Measurements from ENCODE around the gene TMEFF1.
A peak's percentile ranks its signal among the peaks of the same experiment; 100 is the strongest.
"Not testable (repeated sequence)": the region's sequence is repeated elsewhere in the genome, so short reads cannot be mapped to it uniquely, and the experiment has no call there.

Gene TMEFF1

GRCh38 chr9:100505564-100506159 lies 32.7 kb downstream of the TMEFF1 start:
- ATAC-seq, result peak; percentile 69
- TF ChIP-seq TOX (CRISPR knock-in tag; IDR thresholded peaks at IDR 0.05; ENCODE audit: borderline replicate concordance) (no peak), ZFP3 (CRISPR knock-in tag; IDR thresholded peaks at IDR 0.05) (no peak), OSR1 (CRISPR knock-in tag; IDR thresholded peaks at IDR 0.05) (no peak), ZC3H10 (CRISPR knock-in tag; IDR thresholded peaks at IDR 0.05) (no peak), ISL1 (CRISPR knock-in tag; IDR thresholded peaks at IDR 0.05) (0 out of 2 replicates have a peak, but pooled peaks have one; percentile 13)
- TF ChIP-seq, protein P1, sequence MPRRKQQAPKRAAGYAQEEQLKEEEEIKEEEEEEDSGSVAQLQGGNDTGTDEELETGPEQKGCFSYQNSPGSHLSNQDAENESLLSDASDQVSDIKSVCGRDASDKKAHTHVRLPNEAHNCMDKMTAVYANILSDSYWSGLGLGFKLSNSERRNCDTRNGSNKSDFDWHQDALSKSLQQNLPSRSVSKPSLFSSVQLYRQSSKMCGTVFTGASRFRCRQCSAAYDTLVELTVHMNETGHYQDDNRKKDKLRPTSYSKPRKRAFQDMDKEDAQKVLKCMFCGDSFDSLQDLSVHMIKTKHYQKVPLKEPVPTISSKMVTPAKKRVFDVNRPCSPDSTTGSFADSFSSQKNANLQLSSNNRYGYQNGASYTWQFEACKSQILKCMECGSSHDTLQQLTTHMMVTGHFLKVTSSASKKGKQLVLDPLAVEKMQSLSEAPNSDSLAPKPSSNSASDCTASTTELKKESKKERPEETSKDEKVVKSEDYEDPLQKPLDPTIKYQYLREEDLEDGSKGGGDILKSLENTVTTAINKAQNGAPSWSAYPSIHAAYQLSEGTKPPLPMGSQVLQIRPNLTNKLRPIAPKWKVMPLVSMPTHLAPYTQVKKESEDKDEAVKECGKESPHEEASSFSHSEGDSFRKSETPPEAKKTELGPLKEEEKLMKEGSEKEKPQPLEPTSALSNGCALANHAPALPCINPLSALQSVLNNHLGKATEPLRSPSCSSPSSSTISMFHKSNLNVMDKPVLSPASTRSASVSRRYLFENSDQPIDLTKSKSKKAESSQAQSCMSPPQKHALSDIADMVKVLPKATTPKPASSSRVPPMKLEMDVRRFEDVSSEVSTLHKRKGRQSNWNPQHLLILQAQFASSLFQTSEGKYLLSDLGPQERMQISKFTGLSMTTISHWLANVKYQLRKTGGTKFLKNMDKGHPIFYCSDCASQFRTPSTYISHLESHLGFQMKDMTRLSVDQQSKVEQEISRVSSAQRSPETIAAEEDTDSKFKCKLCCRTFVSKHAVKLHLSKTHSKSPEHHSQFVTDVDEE (CRISPR knock-in tag; IDR thresholded peaks at IDR 0.05), result no peak

- not testable (repeated sequence) for ATAC-seq
Measured at GRCh38 chr9:100507350-100507749, 34.4 kb downstream of the TMEFF1 start.

DNA sequence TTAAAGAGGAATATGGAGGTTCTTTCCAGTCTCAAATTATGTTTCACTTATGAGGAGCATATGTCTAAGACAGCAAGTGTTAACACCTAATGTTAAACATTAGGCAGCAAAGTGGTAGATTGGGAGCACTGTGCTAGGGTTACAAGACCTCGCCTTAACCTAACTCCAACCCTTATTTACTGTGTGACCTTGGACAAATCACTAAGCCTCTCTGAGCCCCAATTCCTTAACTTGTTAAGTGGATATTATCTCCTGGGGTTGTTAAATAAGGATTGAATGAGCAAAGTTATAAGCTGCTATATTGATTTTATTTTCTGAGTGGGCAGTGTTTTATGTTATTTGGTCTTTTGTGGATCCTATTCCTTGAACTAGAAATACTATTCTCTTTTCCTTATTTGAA lies 38.3 kb downstream of the TMEFF1 start:
- TF ChIP-seq POU6F1 (CRISPR knock-in tag; IDR thresholded peaks at IDR 0.05; ENCODE audit: borderline replicate concordance, low read depth), result no peak
- no peak for TF ChIP-seq PPARA (CRISPR knock-in tag; IDR thresholded peaks at IDR 0.05; ENCODE audit: borderline replicate concordance)
- TF ChIP-seq ZFP30 (CRISPR knock-in tag; IDR thresholded peaks at IDR 0.05), result no peak
- no peak for TF ChIP-seq ESRRG (CRISPR knock-in tag; IDR thresholded peaks at IDR 0.05)
- no peak for TF ChIP-seq ZFP3 (CRISPR knock-in tag; IDR thresholded peaks at IDR 0.05)
- no peak for TF ChIP-seq ZNF8 (CRISPR knock-in tag; IDR thresholded peaks at IDR 0.05)
- no peak for TF ChIP-seq ZC3H10 (CRISPR knock-in tag; IDR thresholded peaks at IDR 0.05)
- TF ChIP-seq TCF4 (CRISPR knock-in tag; IDR thresholded peaks at IDR 0.05; ENCODE audit: borderline replicate concordance), result no peak
- TF ChIP-seq PATZ1 (CRISPR knock-in tag; IDR thresholded peaks at IDR 0.05; ENCODE audit: borderline replicate concordance), result no peak
- TF ChIP-seq RARB (CRISPR knock-in tag; IDR thresholded peaks at IDR 0.05), result no peak
- TF ChIP-seq, protein P1 (CRISPR knock-in tag; IDR thresholded peaks at IDR 0.05), result no peak
- TF ChIP-seq ISL1 (CRISPR knock-in tag; IDR thresholded peaks at IDR 0.05), result no peak
- TF ChIP-seq, protein P2, sequence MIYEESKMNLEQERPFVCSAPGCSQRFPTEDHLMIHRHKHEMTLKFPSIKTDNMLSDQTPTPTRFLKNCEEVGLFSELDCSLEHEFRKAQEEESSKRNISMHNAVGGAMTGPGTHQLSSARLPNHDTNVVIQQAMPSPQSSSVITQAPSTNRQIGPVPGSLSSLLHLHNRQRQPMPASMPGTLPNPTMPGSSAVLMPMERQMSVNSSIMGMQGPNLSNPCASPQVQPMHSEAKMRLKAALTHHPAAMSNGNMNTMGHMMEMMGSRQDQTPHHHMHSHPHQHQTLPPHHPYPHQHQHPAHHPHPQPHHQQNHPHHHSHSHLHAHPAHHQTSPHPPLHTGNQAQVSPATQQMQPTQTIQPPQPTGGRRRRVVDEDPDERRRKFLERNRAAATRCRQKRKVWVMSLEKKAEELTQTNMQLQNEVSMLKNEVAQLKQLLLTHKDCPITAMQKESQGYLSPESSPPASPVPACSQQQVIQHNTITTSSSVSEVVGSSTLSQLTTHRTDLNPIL (CRISPR knock-in tag; IDR thresholded peaks at IDR 0.05; ENCODE audit: low read depth), result no peak
- no peak for TF ChIP-seq ARNTL (CRISPR knock-in tag; IDR thresholded peaks at IDR 0.05; ENCODE audit: borderline replicate concordance, low read depth)
- TF ChIP-seq OSR1 (CRISPR knock-in tag; IDR thresholded peaks at IDR 0.05), result no peak
- no peak for TF ChIP-seq BACH2 (CRISPR knock-in tag; IDR thresholded peaks at IDR 0.05; ENCODE audit: borderline replicate concordance)
- TF ChIP-seq CSDC2 (CRISPR knock-in tag; IDR thresholded peaks at IDR 0.05), result no peak

More for the DNA sequence above, 38.3 kb downstream of the TMEFF1 start:
- no peak for ATAC-seq

Data from SK-N-SH treated with all-trans-retinoic acid at 6 μM for 48 hours (cell line).